GM18870 (cell line): ENCODE measurements around the gene TBX4.
"Not testable (repeated sequence)": the region's sequence is repeated elsewhere in the genome, so short reads cannot be mapped to it uniquely, and the experiment has no call there.

Source experiments
- ATAC-seq: cut with Tn5 transposase; IDR thresholded peaks from one replicate; pipeline ENCODE4 v1.9.1; 2021; ENCODE audit warnings: moderate library complexity; ENCODE audit not compliant: unreplicated experiment

Gene TBX4

DNA sequence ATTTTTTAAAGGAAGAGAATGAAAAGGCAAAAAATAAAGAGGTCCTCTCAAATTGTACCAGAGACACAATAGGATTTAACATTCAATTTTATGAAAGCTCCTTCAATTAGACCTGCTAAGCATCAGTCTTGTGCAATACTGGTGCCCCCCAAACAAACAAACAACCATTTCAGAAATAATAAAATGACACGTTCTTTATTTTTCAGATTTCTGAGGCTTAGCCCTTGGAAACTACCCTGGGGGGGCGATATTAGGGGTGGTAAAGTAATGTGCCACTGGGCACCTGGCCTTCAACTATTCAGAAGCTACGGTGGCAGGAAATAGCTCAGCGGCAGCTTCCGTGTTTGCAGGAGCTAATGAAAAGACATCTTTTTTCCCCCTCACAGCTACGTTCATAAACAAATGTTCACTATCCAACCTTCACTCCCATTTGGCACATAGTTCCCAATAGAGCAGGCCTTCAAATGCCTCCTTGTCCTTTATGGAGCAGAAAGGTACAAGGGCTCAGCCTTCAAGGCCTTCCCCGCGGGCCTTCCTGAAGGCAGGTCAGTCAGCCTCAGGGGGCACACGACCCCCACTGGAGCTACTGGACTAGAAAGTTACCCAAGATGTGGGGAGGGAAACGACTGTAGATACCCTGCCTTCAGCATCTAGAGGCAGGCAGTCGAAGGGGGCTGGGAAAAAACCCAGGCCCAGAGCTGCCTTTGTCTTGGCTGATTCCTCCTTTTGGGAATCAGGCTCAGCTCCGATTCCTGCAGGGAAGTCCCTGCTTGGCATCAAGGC, 44.1 kb downstream of the TBX4 start:
- no peak for ATAC-seq

- ATAC-seq = no peak
These were observed 44.9 kb downstream of the TBX4 start for GRCh38 chr17:61496957-61497653.

DNA sequence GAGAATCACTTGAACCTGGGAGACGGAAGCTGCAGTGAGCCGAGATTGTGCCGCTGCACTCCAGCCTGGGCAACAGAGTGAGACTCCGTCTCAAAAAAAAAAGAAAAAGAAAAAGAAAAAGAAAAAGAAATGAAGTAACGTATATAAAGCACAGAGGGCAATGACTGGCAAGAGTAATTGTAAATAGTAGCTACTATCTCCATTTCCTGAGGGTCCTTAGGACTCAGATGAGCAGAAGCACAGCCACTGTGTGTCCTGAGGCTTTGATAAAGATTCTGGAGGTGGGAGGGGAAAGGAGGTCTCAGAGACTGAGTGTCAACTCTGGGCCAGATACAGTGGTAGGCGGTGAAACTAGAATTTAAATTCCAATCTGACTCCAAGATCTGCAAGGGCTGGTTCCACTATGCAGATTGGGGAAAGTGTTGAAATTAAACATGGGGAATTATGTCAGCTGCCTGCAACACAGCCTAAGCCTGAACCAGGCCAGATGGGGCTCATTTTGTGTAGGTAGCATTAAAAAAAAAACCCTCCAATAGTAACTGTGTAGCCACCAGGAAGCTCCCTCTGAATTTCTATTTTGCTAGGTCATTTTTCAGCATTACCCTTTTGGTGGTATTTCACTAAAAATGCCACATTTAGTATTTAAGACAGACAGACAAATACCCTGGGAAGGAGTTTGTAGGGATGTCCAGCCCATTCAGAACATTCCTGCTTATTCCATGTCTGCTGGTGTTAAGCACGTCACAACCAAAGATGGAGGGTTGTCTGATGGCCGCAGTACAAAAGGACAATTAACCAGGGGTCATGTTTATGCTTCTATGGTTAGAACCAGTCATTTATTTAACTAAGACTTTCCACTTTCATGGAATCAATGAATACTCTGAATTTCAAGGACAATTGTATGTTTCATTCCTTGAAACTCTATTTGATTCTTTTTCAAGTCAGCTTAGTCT, 46.1 kb downstream of the TBX4 start:
- ATAC-seq = no peak

- no peak for ATAC-seq
These were observed 47.4 kb downstream of the TBX4 start for GRCh38 chr17:61499632-61500031.

DNA sequence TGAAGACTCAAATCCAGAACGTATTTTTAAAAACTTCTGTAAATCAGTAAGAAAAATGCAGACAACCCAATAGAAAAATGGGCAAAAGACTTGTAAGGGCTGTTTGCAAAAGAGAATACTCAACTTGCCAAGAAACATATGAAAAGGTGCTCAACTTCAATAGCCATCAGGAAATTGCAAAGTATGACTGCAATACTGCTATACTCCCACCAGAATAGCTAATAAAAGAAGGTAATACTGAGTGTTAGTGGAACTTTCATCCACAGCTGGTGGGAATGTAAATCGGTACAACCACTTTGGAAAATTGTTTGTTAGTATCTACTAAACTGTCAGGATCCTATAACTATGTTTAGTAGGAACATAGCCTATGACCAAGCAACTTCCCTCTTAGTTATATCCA, 48.1 kb downstream of the TBX4 start:
- no peak for ATAC-seq

GRCh38 chr17:61502292-61502691, 50.1 kb downstream of the TBX4 start:
- ATAC-seq = no peak

DNA sequence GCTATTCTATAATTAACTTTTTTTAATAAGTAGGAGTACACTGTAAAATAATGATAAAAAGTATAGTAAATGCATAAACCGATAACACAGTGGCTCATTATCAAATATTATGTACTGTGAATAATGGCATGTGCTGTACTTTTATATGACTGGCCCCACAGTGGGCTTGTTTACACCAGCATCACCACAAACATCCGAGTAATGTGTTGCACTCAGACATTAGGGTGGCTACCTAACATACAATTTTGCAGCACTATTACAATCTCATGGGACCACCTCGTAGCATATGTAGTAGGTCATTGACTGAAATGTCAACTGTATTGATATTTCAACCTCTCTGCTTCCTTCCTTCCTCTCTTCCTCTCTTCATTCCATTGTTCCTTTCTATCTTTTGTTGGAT, 51.7 kb downstream of the TBX4 start:
- ATAC-seq = no peak

DNA sequence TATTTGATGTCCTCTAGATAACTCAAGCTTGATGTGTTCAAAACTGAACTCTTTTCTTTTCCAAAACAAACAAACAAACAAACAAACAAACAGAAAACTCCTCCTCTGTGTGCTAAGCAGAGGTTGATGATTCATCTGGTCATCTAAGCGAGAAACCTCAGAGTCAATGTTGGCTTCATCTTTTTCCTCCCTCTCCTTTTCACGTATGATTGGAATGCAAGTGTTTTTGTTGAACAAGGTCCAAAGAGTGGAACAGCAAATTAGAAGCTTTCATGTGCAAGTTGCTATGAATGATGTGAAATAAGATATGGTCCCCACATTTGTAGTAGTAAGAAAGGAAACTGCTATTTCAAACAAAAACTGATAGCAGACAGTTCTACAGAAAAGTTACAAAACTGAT, 52.5 kb downstream of the TBX4 start:
- ATAC-seq = no peak

- ATAC-seq = no peak
These were observed 53.8 kb downstream of the TBX4 start for GRCh38 chr17:61505846-61506627.

DNA sequence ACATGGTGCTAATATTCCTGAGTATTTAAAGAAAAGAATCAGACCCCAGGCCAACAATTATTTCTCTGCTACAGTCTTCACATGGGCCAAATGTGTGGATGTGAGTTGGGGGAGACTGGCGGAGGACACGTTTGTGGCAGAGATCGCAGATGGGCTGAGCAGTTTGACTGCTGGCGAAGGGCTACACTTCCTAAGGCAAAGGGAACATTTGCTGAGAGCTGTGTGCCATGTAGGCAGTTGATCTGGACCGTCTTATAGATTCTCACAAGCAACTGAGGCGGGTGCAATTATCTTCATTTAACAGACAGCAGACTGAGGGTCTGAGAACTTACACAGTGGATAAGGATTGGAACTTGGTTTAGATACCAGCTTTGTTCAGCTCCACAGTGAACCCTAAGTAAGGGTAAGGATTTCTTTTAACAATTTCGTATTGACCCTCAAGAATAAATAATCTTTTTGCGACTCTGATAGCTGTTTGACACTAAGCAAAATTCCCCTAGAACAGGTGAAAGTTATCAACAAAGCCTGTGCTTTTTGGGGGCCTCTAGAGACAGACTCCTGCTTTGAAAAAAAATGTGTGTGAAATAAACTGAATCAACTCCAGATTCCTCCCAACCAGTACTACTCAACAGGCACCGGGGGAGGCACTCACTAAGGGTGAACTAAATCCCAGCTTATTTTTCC, 55.3 kb downstream of the TBX4 start:
- no peak for ATAC-seq

- ATAC-seq = no peak
These were observed 56.7 kb downstream of the TBX4 start for GRCh38 chr17:61508912-61509311.

DNA sequence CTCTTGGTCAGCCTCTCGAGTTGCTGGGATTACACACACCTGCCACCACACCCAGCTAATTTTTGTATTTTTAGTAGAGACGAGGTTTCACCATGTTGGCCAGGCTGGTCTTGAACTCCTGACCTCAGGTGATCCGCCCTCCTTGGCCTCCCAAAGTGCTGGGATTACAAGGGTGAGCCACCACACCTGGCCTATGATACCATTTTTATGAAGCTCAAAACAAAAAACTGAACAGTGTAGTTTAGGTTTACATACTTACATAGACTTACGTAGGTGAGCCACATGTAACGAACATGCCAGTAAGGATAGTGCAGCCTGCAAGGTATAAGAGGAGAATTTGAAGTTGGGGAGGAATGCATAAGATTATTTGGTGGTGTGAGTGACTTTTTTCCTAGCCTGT, 57.2 kb downstream of the TBX4 start:
- not testable (repeated sequence) for ATAC-seq

DNA sequence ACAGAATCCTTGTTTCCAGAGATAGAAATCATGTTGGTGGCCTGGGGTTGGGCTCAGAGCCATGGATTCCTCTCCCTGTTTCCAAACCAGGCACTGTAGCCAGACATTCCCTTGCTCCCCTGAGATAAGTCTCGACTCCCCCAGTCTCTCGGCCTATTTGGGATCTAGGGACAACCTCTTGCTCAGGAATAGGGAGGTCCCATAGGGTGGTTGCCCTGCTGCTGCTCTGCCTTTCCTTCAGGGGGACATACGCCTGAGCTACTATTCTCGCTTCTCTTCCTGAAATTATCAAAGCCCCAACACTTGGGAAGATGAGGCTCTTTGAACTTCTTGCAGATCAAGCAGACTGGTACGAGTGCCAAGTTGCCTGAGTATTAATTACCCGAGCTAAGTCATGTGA, 58.0 kb downstream of the TBX4 start:
- no peak for ATAC-seq

- ATAC-seq = no peak
These were observed 58.8 kb downstream of the TBX4 start for GRCh38 chr17:61510991-61511390.

DNA sequence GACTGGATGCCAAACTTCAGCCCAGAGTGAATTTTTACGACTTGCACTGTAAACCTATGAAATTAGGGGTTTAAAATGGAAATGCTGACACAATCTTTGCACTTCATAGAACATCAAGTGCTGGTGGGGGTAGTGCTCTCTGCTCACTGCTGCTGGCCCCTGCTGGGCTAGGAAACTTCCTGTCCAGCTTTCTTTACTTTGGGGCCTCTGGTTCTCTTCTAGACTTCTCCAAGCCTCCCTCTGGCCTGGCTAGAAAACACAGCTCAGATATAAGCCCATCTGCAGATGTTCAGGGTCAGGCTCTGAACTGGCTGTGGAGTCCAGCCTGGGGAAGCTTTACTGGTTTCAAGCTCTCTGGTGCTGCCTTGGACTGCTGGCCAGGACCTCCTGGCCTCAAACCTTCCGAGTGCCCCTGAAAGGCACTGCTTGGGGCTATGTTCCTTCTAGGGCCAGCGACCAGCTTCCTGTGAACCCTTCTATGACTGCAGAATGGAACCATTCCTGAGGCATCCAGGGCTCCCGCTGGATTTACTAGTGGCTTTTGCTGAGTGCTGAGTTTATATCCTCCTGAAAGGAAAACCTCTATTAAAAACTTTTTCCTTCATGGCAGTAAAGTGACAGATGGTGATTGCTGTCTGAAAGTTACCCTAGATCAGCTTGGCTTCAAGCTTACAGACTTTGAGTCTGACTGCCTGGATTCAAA, 59.4 kb downstream of the TBX4 start:
- no peak for ATAC-seq

DNA sequence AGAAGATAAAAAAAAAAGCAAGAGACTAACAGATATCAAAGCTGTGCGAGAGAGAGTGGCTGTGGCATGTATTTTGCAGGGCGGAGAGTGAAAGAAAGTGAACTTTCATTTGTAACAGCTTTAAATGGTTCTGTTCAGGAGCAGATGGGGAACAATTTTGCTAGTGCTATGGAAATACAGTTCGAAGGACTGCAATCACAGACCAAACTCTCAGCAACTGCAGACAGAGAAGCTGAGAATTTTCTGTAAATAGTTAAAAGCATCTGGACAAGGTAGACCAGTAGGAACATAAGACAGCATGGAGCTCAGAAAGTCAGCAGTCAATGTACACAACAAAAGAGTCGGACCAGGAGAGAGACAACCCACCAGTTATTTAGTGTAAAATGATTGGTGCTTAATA, 62.3 kb downstream of the TBX4 start:
- ATAC-seq = no peak

GRCh38 chr17:61517265-61517664, 65.0 kb downstream of the TBX4 start:
- no peak for ATAC-seq

DNA sequence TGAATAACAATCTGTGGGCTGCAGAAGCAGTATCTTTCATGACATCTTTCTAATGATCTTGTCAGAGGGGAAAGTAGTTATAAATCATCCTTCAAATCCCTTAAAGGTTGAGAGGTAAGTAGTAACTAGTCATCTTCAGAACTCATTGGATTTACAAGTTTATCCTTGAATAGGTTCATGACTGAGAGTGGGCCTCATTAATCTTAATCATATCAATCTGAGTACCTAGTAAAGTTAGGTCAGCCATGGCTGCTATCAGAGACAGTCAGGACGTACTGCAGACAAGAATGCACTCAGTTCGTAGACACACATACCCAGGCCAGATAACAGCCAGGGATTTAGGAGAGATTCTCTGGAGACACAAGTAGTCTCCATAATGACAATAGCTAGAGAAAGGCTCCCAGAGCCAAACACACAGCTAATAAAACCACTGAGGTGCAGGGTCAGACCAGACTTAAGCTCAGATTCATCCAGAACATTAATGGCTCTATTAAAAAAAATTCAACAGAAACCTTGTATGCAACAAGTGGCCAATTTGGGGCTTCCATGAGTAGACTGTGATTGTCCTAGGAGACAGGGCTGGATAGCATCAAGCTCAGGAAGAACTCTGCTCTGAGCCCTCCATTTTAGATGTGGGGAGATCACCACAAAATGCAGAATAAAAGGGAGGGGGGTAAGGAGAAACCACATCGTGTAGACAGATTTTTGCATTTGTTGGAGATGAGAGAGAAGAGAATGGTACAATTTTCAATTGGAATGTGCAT, 65.8 kb downstream of the TBX4 start:
- no peak for ATAC-seq

GRCh38 chr17:61519139-61519538, 66.9 kb downstream of the TBX4 start:
- no peak for ATAC-seq
